Measurements from ENCODE around the gene GNG10.

Gene GNG10

GRCh38 chr9:111674319-111674718 is 12.9 kb downstream of the GNG10 start:
- Histone ChIP-seq H3K4me3 (ENCODE audit: insufficient read depth, low read depth, low read length, poor library complexity, severe bottlenecking) (no peak overlapping the region), H3K9me3 (ENCODE audit: control insufficient read depth, low read length) (no peaks in the 10 kb centered on the region), H3K27ac (ENCODE audit: insufficient read depth, low read length, poor library complexity, severe bottlenecking) (no peak overlapping the region), H3K27me3 (replicated peaks; ENCODE audit: control insufficient read depth, insufficient read depth, low read length, poor library complexity, severe bottlenecking) (no peaks in the 10 kb centered on the region), H3K4me1 (ENCODE audit: control insufficient read depth, insufficient read depth, low read length, poor library complexity, severe bottlenecking) (no peaks in the 10 kb centered on the region), H3K36me3 (ENCODE audit: control insufficient read depth, insufficient read depth, low read length) (no peaks in the 10 kb centered on the region)
- DNase-seq: no peak

GRCh38 chr9:111676116-111676515 is 14.7 kb downstream of the GNG10 start:
- Histone ChIP-seq H3K4me1 (ENCODE audit: control insufficient read depth, insufficient read depth, low read length, poor library complexity, severe bottlenecking) (no peaks in the 10 kb centered on the region), H3K9me3 (ENCODE audit: control insufficient read depth, low read length) (no peaks in the 10 kb centered on the region), H3K4me3 (ENCODE audit: insufficient read depth, low read depth, low read length, poor library complexity, severe bottlenecking) (no peak overlapping the region), H3K27me3 (replicated peaks; ENCODE audit: control insufficient read depth, insufficient read depth, low read length, poor library complexity, severe bottlenecking) (no peaks in the 10 kb centered on the region), H3K27ac (ENCODE audit: insufficient read depth, low read length, poor library complexity, severe bottlenecking) (no peak overlapping the region), H3K36me3 (ENCODE audit: control insufficient read depth, insufficient read depth, low read length) (no peaks in the 10 kb centered on the region)
- DNase-seq: no peak

GRCh38 chr9:111678293-111678692 is 16.9 kb downstream of the GNG10 start:
- Histone ChIP-seq H3K27me3 (replicated peaks; ENCODE audit: control insufficient read depth, insufficient read depth, low read length, poor library complexity, severe bottlenecking) (no peaks in the 10 kb centered on the region), H3K4me1 (ENCODE audit: control insufficient read depth, insufficient read depth, low read length, poor library complexity, severe bottlenecking) (no peaks in the 10 kb centered on the region), H3K4me3 (ENCODE audit: insufficient read depth, low read depth, low read length, poor library complexity, severe bottlenecking) (no peak overlapping the region), H3K36me3 (ENCODE audit: control insufficient read depth, insufficient read depth, low read length) (no peaks in the 10 kb centered on the region), H3K27ac (ENCODE audit: insufficient read depth, low read length, poor library complexity, severe bottlenecking) (no peak overlapping the region), H3K9me3 (ENCODE audit: control insufficient read depth, low read length) (no peaks in the 10 kb centered on the region)
- DNase-seq: no peak

GRCh38 chr9:111679199-111679598 is 17.8 kb downstream of the GNG10 start:
- no peaks in the 10 kb centered on the region for H3K9me3 ChIP-seq (ENCODE audit: control insufficient read depth, low read length)
- no peak overlapping the region for H3K4me3 ChIP-seq (ENCODE audit: insufficient read depth, low read depth, low read length, poor library complexity, severe bottlenecking)
- H3K4me1 ChIP-seq (ENCODE audit: control insufficient read depth, insufficient read depth, low read length, poor library complexity, severe bottlenecking): no peaks in the 10 kb centered on the region
- no peaks in the 10 kb centered on the region for H3K36me3 ChIP-seq (ENCODE audit: control insufficient read depth, insufficient read depth, low read length)
- no peak for DNase-seq
- H3K27me3 ChIP-seq (replicated peaks; ENCODE audit: control insufficient read depth, insufficient read depth, low read length, poor library complexity, severe bottlenecking): no peaks in the 10 kb centered on the region
- H3K27ac ChIP-seq (ENCODE audit: insufficient read depth, low read length, poor library complexity, severe bottlenecking): no peak overlapping the region

- Histone ChIP-seq H3K4me3 (ENCODE audit: insufficient read depth, low read depth, low read length, poor library complexity, severe bottlenecking) (no peak overlapping the region), H3K36me3 (ENCODE audit: control insufficient read depth, insufficient read depth, low read length) (no peaks in the 10 kb centered on the region), H3K27ac (ENCODE audit: insufficient read depth, low read length, poor library complexity, severe bottlenecking) (no peak overlapping the region), H3K9me3 (ENCODE audit: control insufficient read depth, low read length) (no peaks in the 10 kb centered on the region), H3K4me1 (ENCODE audit: control insufficient read depth, insufficient read depth, low read length, poor library complexity, severe bottlenecking) (no peaks in the 10 kb centered on the region), H3K27me3 (replicated peaks; ENCODE audit: control insufficient read depth, insufficient read depth, low read length, poor library complexity, severe bottlenecking) (no peaks in the 10 kb centered on the region)
- no peak for DNase-seq
These were observed 22.0 kb downstream of the GNG10 start for GRCh38 chr9:111683392-111683791.

- no peak for DNase-seq
- H3K27ac ChIP-seq (ENCODE audit: insufficient read depth, low read length, poor library complexity, severe bottlenecking): no peak overlapping the region
- H3K36me3 ChIP-seq (ENCODE audit: control insufficient read depth, insufficient read depth, low read length): no peaks in the 10 kb centered on the region
- no peak overlapping the region for H3K4me3 ChIP-seq (ENCODE audit: insufficient read depth, low read depth, low read length, poor library complexity, severe bottlenecking)
- H3K27me3 ChIP-seq (replicated peaks; ENCODE audit: control insufficient read depth, insufficient read depth, low read length, poor library complexity, severe bottlenecking): no peaks in the 10 kb centered on the region
- no peaks in the 10 kb centered on the region for H3K9me3 ChIP-seq (ENCODE audit: control insufficient read depth, low read length)
- H3K4me1 ChIP-seq (ENCODE audit: control insufficient read depth, insufficient read depth, low read length, poor library complexity, severe bottlenecking): no peaks in the 10 kb centered on the region
These were observed 30.4 kb downstream of the GNG10 start for GRCh38 chr9:111691672-111692329.

GRCh38 chr9:111696796-111697195 is 35.4 kb downstream of the GNG10 start:
- Histone ChIP-seq H3K9me3 (ENCODE audit: control insufficient read depth, low read length) (no peaks in the 10 kb centered on the region), H3K36me3 (ENCODE audit: control insufficient read depth, insufficient read depth, low read length) (no peaks in the 10 kb centered on the region), H3K4me1 (ENCODE audit: control insufficient read depth, insufficient read depth, low read length, poor library complexity, severe bottlenecking) (no peaks in the 10 kb centered on the region), H3K27me3 (replicated peaks; ENCODE audit: control insufficient read depth, insufficient read depth, low read length, poor library complexity, severe bottlenecking) (no peaks in the 10 kb centered on the region), H3K27ac (ENCODE audit: insufficient read depth, low read length, poor library complexity, severe bottlenecking) (no peak overlapping the region), H3K4me3 (ENCODE audit: insufficient read depth, low read depth, low read length, poor library complexity, severe bottlenecking) (no peak overlapping the region)
- no peak for DNase-seq

- Histone ChIP-seq H3K36me3 (ENCODE audit: control insufficient read depth, insufficient read depth, low read length) (no peaks in the 10 kb centered on the region), H3K27me3 (replicated peaks; ENCODE audit: control insufficient read depth, insufficient read depth, low read length, poor library complexity, severe bottlenecking) (no peaks in the 10 kb centered on the region), H3K9me3 (ENCODE audit: control insufficient read depth, low read length) (no peaks in the 10 kb centered on the region), H3K4me1 (ENCODE audit: control insufficient read depth, insufficient read depth, low read length, poor library complexity, severe bottlenecking) (no peaks in the 10 kb centered on the region), H3K4me3 (ENCODE audit: insufficient read depth, low read depth, low read length, poor library complexity, severe bottlenecking) (no peak overlapping the region), H3K27ac (ENCODE audit: insufficient read depth, low read length, poor library complexity, severe bottlenecking) (no peak overlapping the region)
- DNase-seq: no peak
These were observed 39.4 kb downstream of the GNG10 start for GRCh38 chr9:111700776-111701175.

- no peak for DNase-seq
- H3K4me1 ChIP-seq (ENCODE audit: control insufficient read depth, insufficient read depth, low read length, poor library complexity, severe bottlenecking): no peaks in the 10 kb centered on the region
These were observed 43.1 kb downstream of the GNG10 start for GRCh38 chr9:111704503-111704902.

GRCh38 chr9:111711548-111711947 is 50.1 kb downstream of the GNG10 start:
- H3K27me3 ChIP-seq (replicated peaks; ENCODE audit: control insufficient read depth, insufficient read depth, low read length, poor library complexity, severe bottlenecking): no peaks in the 10 kb centered on the region
- H3K36me3 ChIP-seq (ENCODE audit: control insufficient read depth, insufficient read depth, low read length): no peaks in the 10 kb centered on the region
- H3K9me3 ChIP-seq (ENCODE audit: control insufficient read depth, low read length): no peaks in the 10 kb centered on the region
- H3K27ac ChIP-seq (ENCODE audit: insufficient read depth, low read length, poor library complexity, severe bottlenecking): no peak overlapping the region
- no peak for DNase-seq
- H3K4me1 ChIP-seq (ENCODE audit: control insufficient read depth, insufficient read depth, low read length, poor library complexity, severe bottlenecking): no peaks in the 10 kb centered on the region
- no peak overlapping the region for H3K4me3 ChIP-seq (ENCODE audit: insufficient read depth, low read depth, low read length, poor library complexity, severe bottlenecking)

More at GRCh38 chr9:111704503-111704902, 43.1 kb downstream of the GNG10 start:
- Histone ChIP-seq H3K27ac (ENCODE audit: insufficient read depth, low read length, poor library complexity, severe bottlenecking) (no peak overlapping the region), H3K4me3 (ENCODE audit: insufficient read depth, low read depth, low read length, poor library complexity, severe bottlenecking) (no peak overlapping the region), H3K9me3 (ENCODE audit: control insufficient read depth, low read length) (no peaks in the 10 kb centered on the region), H3K36me3 (ENCODE audit: control insufficient read depth, insufficient read depth, low read length) (no peaks in the 10 kb centered on the region), H3K27me3 (replicated peaks; ENCODE audit: control insufficient read depth, insufficient read depth, low read length, poor library complexity, severe bottlenecking) (no peaks in the 10 kb centered on the region)
